ENCODE data around the gene TRPM2. TPM values are rescaled to one million over a fixed set of nuclear protein-coding genes. Genes with fewer than 3 reads are reported as not detected.
"Not testable (repeated sequence)": the region's sequence is repeated elsewhere in the genome, so short reads cannot be mapped to it uniquely, and the experiment has no call there.

Gene TRPM2
- total and polyA plus RNA-seq, 5 donors from 2014 or later = 0.38 to 3.1 (median 1.1) TPM

DNA sequence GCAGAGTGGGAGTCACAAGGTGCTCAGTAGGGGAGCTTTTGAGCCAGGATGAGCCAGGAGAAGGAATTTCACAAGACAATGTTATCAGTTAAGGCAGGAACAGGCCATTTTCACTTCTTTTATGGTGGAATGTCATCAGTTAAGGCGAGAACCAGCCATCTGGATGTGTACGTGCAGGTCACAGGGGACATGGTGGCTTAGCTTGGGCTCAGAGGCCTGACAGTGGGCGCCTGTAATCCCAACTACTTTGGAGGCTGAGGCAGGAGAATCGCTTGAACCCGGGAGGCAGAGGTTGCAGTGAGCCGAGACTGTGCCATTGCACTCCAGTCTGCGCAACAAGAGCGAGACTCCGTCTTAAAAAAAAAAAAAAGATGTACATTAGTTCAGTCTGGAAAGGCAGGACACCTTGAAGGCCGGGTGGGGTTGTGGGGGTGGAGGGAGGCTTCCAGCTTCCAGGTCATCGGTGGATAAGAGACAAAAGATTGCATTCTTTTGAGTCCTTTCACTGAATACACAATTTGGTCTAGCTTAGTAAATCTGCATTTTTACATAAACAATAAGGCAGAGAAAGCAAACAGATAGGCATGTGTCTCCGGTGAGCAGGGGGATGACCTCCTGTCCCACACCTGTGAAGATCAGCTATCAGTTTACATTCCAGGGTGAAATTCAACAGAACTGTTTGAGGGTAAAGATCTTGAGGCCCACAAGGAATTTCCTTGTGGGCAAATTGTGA is 11.5 kb upstream of the TRPM2 start:
- Mint-ChIP-seq H3K4me3 (peak overlapping the region in 1 of 4 donors; percentile 47), H3K27me3 (peaks cover 13% of the 10 kb centered on the region), H3K27ac (peak overlapping the region; percentile 64 to 88 (median 73)), H3K4me1 (peaks cover 10 to 27% (median 20%) of the 10 kb centered on the region in 4 donors)
- H3K9me3 ChIP-seq (ENCODE audit: control insufficient read depth in 2 of 2, low read length in 2 of 2); H3K36me3 Mint-ChIP-seq; H3K9me3 Mint-ChIP-seq; H3K27me3 ChIP-seq (ENCODE audit: control insufficient read depth, insufficient read depth, low read length); H3K36me3 ChIP-seq (ENCODE audit: control insufficient read depth, insufficient read depth, low read length); H3K4me3 ChIP-seq (ENCODE audit: low read depth, low read length); DNase-seq; H3K27ac ChIP-seq (ENCODE audit: insufficient read depth, low read length, poor library complexity, severe bottlenecking); ATAC-seq (ENCODE audit: low read depth in 2 of 2): not testable (repeated sequence)
- H3K4me1 ChIP-seq (ENCODE audit: control insufficient read depth, insufficient read depth, low read length, poor library complexity, severe bottlenecking) = peaks cover 15% of the 10 kb centered on the region

DNA sequence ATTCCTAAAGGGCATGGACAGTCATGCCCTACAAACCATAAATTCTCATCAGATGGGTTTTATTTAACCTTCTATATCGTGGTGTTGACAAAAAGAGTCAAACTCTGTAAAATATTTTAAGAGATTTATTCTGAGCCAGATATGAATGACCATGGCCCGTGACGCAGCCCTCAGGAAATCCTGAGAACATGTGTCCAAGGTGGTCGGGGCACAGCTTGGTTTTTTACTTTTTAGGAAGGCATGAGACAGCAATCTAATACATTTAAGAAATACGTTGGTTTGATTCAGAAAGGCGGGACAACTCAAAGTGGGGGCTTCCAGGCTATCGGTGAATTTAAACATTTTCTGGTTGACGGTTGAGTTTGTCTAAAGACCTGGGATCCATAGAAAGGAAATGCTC is 10.4 kb upstream of the TRPM2 start:
- Mint-ChIP-seq H3K4me1 (peaks cover 1 to 20% (median 15%) of the 10 kb centered on the region in 4 donors), H3K4me3 (peak overlapping the region in 1 of 4 donors; percentile 47), H3K27me3 (peaks cover 21% of the 10 kb centered on the region)
- not testable (repeated sequence) for ATAC-seq (ENCODE audit: low read depth in 2 of 2); H3K9me3 Mint-ChIP-seq; H3K27ac ChIP-seq (ENCODE audit: insufficient read depth, low read length, poor library complexity, severe bottlenecking); H3K27me3 ChIP-seq (ENCODE audit: control insufficient read depth, insufficient read depth, low read length); H3K27ac Mint-ChIP-seq; H3K4me3 ChIP-seq (ENCODE audit: low read depth, low read length); H3K9me3 ChIP-seq (ENCODE audit: control insufficient read depth in 2 of 2, low read length in 2 of 2); H3K36me3 ChIP-seq (ENCODE audit: control insufficient read depth, insufficient read depth, low read length); DNase-seq; H3K36me3 Mint-ChIP-seq
- H3K4me1 ChIP-seq (ENCODE audit: control insufficient read depth, insufficient read depth, low read length, poor library complexity, severe bottlenecking) = peaks cover 14% of the 10 kb centered on the region

DNA sequence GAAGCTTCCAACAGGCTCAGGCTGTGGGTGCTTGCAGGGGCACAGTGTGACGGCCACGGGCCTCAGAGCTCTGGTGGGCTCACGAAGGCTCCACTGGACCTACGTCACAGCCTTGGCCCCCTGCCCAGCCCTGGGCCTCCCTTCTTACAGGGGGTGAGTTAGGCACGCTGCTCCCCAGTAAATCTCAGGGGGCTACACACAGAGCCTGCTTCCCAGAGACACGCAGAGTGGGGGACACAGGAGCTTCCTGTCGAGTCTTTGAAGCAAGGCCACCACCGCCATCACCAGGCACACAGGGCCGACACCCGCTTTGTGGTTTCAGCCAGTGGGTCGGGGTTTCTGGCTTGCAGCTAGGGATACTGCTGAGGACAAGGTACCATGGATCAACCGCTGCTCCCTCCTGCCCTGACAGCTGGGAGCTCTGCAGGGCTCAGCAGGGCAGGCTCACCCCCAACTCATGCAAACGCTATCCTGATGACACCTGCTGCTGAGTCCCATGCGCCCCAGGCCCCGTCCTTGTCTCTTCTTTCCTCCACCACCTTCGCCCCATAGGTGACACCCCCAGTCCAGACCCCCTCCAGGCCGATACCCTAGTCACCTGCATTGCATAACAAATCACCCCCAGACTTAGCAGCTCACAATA is 8.8 kb upstream of the TRPM2 start:
- Mint-ChIP-seq H3K27ac (no peak overlapping the region), H3K4me1 (peaks cover 0 to 13% (median 10%) of the 10 kb centered on the region in 4 donors), H3K27me3 (peaks cover 11% of the 10 kb centered on the region), H3K36me3 (no peaks in the 10 kb centered on the region), H3K9me3 (no peaks in the 10 kb centered on the region), H3K4me3 (no peak overlapping the region)
- Histone ChIP-seq H3K4me3 (ENCODE audit: low read depth, low read length) (no peak overlapping the region), H3K4me1 (ENCODE audit: control insufficient read depth, insufficient read depth, low read length, poor library complexity, severe bottlenecking) (peaks cover 6% of the 10 kb centered on the region), H3K27me3 (ENCODE audit: control insufficient read depth, insufficient read depth, low read length) (no peaks in the 10 kb centered on the region), H3K27ac (ENCODE audit: insufficient read depth, low read length, poor library complexity, severe bottlenecking) (no peak overlapping the region), H3K9me3 (ENCODE audit: control insufficient read depth in 2 of 2, low read length in 2 of 2) (no peaks in the 10 kb centered on the region), H3K36me3 (ENCODE audit: control insufficient read depth, insufficient read depth, low read length) (no peaks in the 10 kb centered on the region)
- no peak for ATAC-seq (ENCODE audit: low read depth in 2 of 2)
- no peak for DNase-seq

DNA sequence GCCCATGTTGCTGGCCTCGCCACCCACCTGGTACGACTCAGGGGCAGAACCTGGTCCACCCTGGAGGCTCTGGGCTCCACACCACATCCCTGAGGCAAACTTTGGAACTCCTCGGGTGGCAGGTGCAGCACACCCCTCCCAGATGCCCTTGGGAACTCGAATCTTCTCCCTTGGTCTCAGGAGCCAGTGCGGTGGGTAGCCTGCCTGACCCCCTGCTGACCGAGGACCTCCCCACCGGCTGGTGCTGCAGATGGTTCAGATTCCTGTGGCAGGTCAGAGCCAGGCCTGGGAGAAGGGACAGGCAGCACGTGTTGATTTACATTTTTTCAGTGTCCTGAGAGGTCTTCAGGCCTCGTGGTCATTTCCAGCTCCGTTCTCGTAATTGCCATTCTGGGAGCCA is 7.9 kb upstream of the TRPM2 start:
- Histone ChIP-seq H3K9me3 (ENCODE audit: control insufficient read depth in 2 of 2, low read length in 2 of 2) (no peaks in the 10 kb centered on the region), H3K36me3 (ENCODE audit: control insufficient read depth, insufficient read depth, low read length) (no peaks in the 10 kb centered on the region), H3K4me3 (ENCODE audit: low read depth, low read length) (no peak overlapping the region), H3K4me1 (ENCODE audit: control insufficient read depth, insufficient read depth, low read length, poor library complexity, severe bottlenecking) (no peaks in the 10 kb centered on the region), H3K27me3 (ENCODE audit: control insufficient read depth, insufficient read depth, low read length) (no peaks in the 10 kb centered on the region), H3K27ac (ENCODE audit: insufficient read depth, low read length, poor library complexity, severe bottlenecking) (no peak overlapping the region)
- H3K36me3 Mint-ChIP-seq = no peaks in the 10 kb centered on the region
- DNase-seq (no peak), ATAC-seq (ENCODE audit: low read depth in 2 of 2) (no peak)
- H3K27me3 Mint-ChIP-seq = peaks cover 9% of the 10 kb centered on the region
- no peak overlapping the region for H3K27ac Mint-ChIP-seq
- no peaks in the 10 kb centered on the region for H3K9me3 Mint-ChIP-seq
- H3K4me3 Mint-ChIP-seq = no peak overlapping the region
- peaks cover 0 to 5% (median 3%) of the 10 kb centered on the region in 4 donors for H3K4me1 Mint-ChIP-seq

DNA sequence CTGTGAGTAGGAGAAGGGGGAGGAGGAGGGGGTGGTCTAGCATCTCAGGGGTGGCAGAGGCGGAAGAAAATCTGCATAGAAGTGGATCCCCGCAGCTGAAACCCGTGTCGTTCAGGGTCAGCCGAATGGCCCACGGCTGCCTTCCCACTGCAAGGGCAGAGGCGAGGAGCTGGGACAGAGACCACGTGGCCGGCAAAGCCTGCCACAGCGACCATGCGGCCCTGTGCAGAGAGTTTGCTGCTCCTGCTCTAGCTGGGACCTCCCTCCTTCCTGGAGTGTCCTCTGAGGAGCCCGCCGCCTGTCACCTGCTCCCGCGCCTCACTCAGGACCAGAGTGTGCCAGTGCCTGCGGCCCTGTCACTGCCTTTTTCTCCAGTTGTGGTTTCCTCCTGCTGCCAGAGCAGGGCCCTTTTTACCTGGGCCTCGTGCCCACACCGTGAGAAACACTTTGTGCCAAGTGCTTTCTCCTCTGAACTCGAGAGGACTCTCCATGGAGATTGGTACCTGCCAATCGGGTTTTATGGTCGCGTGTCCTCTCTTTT is 5.4 kb upstream of the TRPM2 start:
- Mint-ChIP-seq H3K4me1 (peaks cover 0 to 12% (median under 1%) of the 10 kb centered on the region in 4 donors), H3K4me3 (no peak overlapping the region), H3K27ac (no peak overlapping the region), H3K27me3 (peaks cover 9% of the 10 kb centered on the region), H3K9me3 (peaks cover 0 to 2% (median 0%) of the 10 kb centered on the region in 7 donors), H3K36me3 (no peaks in the 10 kb centered on the region)
- H3K4me3 ChIP-seq (ENCODE audit: low read depth, low read length) = no peak overlapping the region
- no peaks in the 10 kb centered on the region for H3K36me3 ChIP-seq (ENCODE audit: control insufficient read depth, insufficient read depth, low read length)
- no peak for DNase-seq
- H3K4me1 ChIP-seq (ENCODE audit: control insufficient read depth, insufficient read depth, low read length, poor library complexity, severe bottlenecking) = peaks cover 4% of the 10 kb centered on the region
- H3K9me3 ChIP-seq (ENCODE audit: control insufficient read depth in 2 of 2, low read length in 2 of 2) = no peaks in the 10 kb centered on the region
- H3K27me3 ChIP-seq (ENCODE audit: control insufficient read depth, insufficient read depth, low read length) = no peaks in the 10 kb centered on the region
- ATAC-seq (ENCODE audit: low read depth in 2 of 2) = no peak
- H3K27ac ChIP-seq (ENCODE audit: insufficient read depth, low read length, poor library complexity, severe bottlenecking) = no peak overlapping the region

DNA sequence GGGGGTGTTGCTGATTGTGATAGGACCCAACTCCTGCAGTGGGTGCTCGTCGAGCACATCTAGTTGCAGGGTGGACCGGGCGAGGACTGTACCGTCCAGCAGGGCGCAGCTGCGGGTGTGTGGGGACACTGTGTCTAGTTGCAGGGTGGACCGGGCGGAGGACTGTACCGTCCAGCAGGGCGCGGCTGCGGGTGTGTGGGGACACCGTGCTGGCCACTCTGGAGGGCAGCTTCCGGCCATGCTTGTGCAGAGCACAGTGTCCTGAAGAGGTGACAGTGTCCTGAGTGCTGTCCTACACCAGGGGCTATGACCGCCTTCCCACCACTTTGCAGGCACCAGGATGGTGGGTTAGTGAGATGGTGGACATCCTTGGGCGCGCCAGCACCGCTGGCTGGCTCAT is 4.6 kb upstream of the TRPM2 start:
- no peaks in the 10 kb centered on the region for H3K36me3 ChIP-seq (ENCODE audit: control insufficient read depth, insufficient read depth, low read length)
- Mint-ChIP-seq H3K4me3 (peak overlapping the region in 1 of 4 donors; percentile 83), H3K36me3 (no peaks in the 10 kb centered on the region), H3K27me3 (peaks cover 14% of the 10 kb centered on the region), H3K9me3 (peaks cover 0 to 2% (median 0%) of the 10 kb centered on the region in 7 donors), H3K27ac (no peak overlapping the region), H3K4me1 (peaks cover 0 to 21% (median 8%) of the 10 kb centered on the region in 4 donors)
- no peak for DNase-seq
- no peak overlapping the region for H3K4me3 ChIP-seq (ENCODE audit: low read depth, low read length)
- no peaks in the 10 kb centered on the region for H3K9me3 ChIP-seq (ENCODE audit: control insufficient read depth in 2 of 2, low read length in 2 of 2)
- no peak for ATAC-seq (ENCODE audit: low read depth in 2 of 2)
- H3K27me3 ChIP-seq (ENCODE audit: control insufficient read depth, insufficient read depth, low read length) = no peaks in the 10 kb centered on the region
- H3K27ac ChIP-seq (ENCODE audit: insufficient read depth, low read length, poor library complexity, severe bottlenecking) = no peak overlapping the region
- peaks cover 13% of the 10 kb centered on the region for H3K4me1 ChIP-seq (ENCODE audit: control insufficient read depth, insufficient read depth, low read length, poor library complexity, severe bottlenecking)

DNA sequence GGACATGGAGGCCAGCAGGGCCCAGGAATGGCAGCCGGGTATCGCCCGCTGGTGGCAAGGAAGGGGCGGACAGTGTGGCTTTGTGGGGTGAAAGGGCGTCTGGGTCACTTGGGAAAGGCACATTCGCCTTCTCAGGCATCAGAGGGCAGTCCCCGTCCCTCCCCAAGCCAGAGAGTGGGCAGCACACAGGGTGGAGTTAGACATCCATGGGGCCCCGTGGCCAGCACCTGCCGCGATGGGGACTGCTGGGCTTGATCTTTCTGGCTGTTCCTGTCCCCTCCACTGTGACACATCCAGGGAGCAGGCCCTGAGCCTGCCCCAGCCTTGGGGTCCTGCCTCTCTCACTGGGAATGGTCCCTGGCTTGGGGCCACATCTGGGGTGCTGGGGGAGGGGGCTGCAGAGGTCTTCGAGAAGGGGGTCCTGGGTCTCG is 4.0 kb upstream of the TRPM2 start:
- H3K27ac Mint-ChIP-seq = no peak overlapping the region
- Histone ChIP-seq H3K4me3 (ENCODE audit: low read depth, low read length) (no peak overlapping the region), H3K27ac (ENCODE audit: insufficient read depth, low read length, poor library complexity, severe bottlenecking) (no peak overlapping the region), H3K36me3 (ENCODE audit: control insufficient read depth, insufficient read depth, low read length) (no peaks in the 10 kb centered on the region), H3K4me1 (ENCODE audit: control insufficient read depth, insufficient read depth, low read length, poor library complexity, severe bottlenecking) (peaks cover 17% of the 10 kb centered on the region), H3K27me3 (ENCODE audit: control insufficient read depth, insufficient read depth, low read length) (no peaks in the 10 kb centered on the region), H3K9me3 (ENCODE audit: control insufficient read depth in 2 of 2, low read length in 2 of 2) (no peaks in the 10 kb centered on the region)
- DNase-seq (no peak), ATAC-seq (ENCODE audit: low read depth in 2 of 2) (no peak)
- peaks cover 0 to 2% (median 0%) of the 10 kb centered on the region in 7 donors for H3K9me3 Mint-ChIP-seq
- peaks cover 18% of the 10 kb centered on the region for H3K27me3 Mint-ChIP-seq
- H3K36me3 Mint-ChIP-seq = no peaks in the 10 kb centered on the region
- no peak overlapping the region for H3K4me3 Mint-ChIP-seq
- peaks cover 0 to 26% (median 11%) of the 10 kb centered on the region in 4 donors for H3K4me1 Mint-ChIP-seq

Measured in CD4-positive, CD25-positive, alpha-beta regulatory T cell (primary cell).